A549 (cell line): Measurements from ENCODE around the gene CENPQ.

ENCODE experiments used
- CTCF ChIP-seq: fragments of >200 bp; sonication (Bioruptor Twin); formaldehyde crosslinking; IDR thresholded peaks from 3 replicates; pipeline ENCODE4 v1.5.1; 2016
- ELK1 ChIP-seq: fragments of 150-350 bp; IDR thresholded peaks from 2 replicates; pipeline ENCODE4 v1.6.1; 2014; ENCODE audit warnings: low read depth, mild to moderate bottlenecking, low read length
- EP300 ChIP-seq, 2 experiments: fragments of >200 bp; sonication (Bioruptor Twin); formaldehyde crosslinking; IDR thresholded peaks; 2 replicates in 1 of 2; 3 replicates in 1 of 2; pipeline ENCODE4 v1.6.1; 2016 to 2017
- HDAC2 ChIP-seq: fragments of 200-600 bp; sonication (generic); IDR thresholded peaks from 2 replicates; pipeline ENCODE4 v1.6.1; 2016
- POLR2A ChIP-seq: IDR thresholded peaks from 2 replicates; pipeline ENCODE4 v1.6.1; 2012; ENCODE audit warnings: mild to moderate bottlenecking, low read length
- RCOR1 ChIP-seq: fragments of 150-350 bp; IDR thresholded peaks from 2 replicates; pipeline ENCODE4 v1.6.1; 2014; ENCODE audit warnings: antibody characterized with exemption, low read length, low read depth
- REST ChIP-seq: fragments of 200-600 bp; sonication (generic); IDR thresholded peaks from 2 replicates; pipeline ENCODE4 v1.6.1; 2016; ENCODE audit warnings: antibody characterized with exemption, mild to moderate bottlenecking, moderate library complexity

- TF ChIP-seq POLR2A (no peak), CTCF (no peak), RCOR1 (no peak), HDAC2 (no peak), EP300 (IDR thresholded peaks at IDR 0.05) (no peak), REST (no peak), ELK1 (no peak)
Measured at GRCh38 chr6:49522710-49523593, 59.8 kb downstream of the CENPQ start.
